ENCODE results near the gene NEURL4. TPM values are rescaled to one million over a fixed set of nuclear protein-coding genes. Genes with fewer than 3 reads are reported as not detected.

Gene NEURL4
- polyA plus RNA-seq, 2 of the 4 experiments (the other 2 are of a cell fraction) = 12.2 to 50.4 TPM

DNA sequence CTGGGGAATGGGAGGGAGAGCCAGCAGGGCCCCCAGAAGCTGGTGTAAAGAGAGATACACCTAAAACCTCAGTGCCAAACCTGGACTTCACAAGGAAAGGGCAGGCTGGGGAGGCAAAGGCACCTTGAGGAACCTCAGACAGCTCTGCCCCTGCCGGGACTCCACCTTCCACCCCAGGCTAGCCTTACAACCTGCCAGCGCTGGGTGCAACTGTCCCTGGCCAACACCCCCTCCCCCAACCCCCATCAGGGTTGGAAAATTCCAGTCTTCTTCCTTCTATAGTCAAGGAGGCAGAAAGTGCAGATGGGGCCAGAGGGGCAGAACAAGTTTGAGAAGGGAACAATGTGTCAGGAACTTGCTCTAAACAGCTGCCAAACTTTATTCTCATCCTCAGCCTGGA, 36.9 kb downstream of the NEURL4 start:
- Histone ChIP-seq H3K4me1 (peaks cover 22% of the 10 kb centered on the region; the same call in 2 of the 3 replicates), H3K9me3 (no peaks in the 10 kb centered on the region), H3K4me3 (no peak overlapping the region), H3K4me2 (no peak overlapping the region), H3K27ac (no peak overlapping the region)
- no peak for TF ChIP-seq POLR2A (IDR thresholded peaks at IDR 0.05; ENCODE audit: low read length)
- TF ChIP-seq EP300 (IDR thresholded peaks at IDR 0.05) = no peak
- no peak for TF ChIP-seq MAZ (IDR thresholded peaks at IDR 0.05; ENCODE audit: borderline replicate concordance, low read depth, low read length)
- TF ChIP-seq RCOR1 (IDR thresholded peaks at IDR 0.05; ENCODE audit: low read depth, low read length) = no peak
- TF ChIP-seq NFE2L2 (conservative IDR thresholded peaks at IDR 0.05; ENCODE audit: low read length) = no peak
- TF ChIP-seq BCL3 (IDR thresholded peaks at IDR 0.05) = no peak
- TF ChIP-seq BHLHE40 (IDR thresholded peaks at IDR 0.05; ENCODE audit: low read depth, low read length) = no peak
- no peak for TF ChIP-seq TFCP2L1 (CRISPR knock-in tag; IDR thresholded peaks at IDR 0.05)
- TF ChIP-seq, protein P1, sequence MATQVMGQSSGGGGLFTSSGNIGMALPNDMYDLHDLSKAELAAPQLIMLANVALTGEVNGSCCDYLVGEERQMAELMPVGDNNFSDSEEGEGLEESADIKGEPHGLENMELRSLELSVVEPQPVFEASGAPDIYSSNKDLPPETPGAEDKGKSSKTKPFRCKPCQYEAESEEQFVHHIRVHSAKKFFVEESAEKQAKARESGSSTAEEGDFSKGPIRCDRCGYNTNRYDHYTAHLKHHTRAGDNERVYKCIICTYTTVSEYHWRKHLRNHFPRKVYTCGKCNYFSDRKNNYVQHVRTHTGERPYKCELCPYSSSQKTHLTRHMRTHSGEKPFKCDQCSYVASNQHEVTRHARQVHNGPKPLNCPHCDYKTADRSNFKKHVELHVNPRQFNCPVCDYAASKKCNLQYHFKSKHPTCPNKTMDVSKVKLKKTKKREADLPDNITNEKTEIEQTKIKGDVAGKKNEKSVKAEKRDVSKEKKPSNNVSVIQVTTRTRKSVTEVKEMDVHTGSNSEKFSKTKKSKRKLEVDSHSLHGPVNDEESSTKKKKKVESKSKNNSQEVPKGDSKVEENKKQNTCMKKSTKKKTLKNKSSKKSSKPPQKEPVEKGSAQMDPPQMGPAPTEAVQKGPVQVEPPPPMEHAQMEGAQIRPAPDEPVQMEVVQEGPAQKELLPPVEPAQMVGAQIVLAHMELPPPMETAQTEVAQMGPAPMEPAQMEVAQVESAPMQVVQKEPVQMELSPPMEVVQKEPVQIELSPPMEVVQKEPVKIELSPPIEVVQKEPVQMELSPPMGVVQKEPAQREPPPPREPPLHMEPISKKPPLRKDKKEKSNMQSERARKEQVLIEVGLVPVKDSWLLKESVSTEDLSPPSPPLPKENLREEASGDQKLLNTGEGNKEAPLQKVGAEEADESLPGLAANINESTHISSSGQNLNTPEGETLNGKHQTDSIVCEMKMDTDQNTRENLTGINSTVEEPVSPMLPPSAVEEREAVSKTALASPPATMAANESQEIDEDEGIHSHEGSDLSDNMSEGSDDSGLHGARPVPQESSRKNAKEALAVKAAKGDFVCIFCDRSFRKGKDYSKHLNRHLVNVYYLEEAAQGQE (IDR thresholded peaks at IDR 0.05) = no peak
- TF ChIP-seq CHD4 (IDR thresholded peaks at IDR 0.05; ENCODE audit: borderline replicate concordance) = no peak
- no peak for TF ChIP-seq NR3C1 (IDR thresholded peaks at IDR 0.05)
- no peak for TF ChIP-seq TP53 (CRISPR knock-in tag; IDR thresholded peaks at IDR 0.05)
- TF ChIP-seq E2F6 (IDR thresholded peaks at IDR 0.05; ENCODE audit: borderline replicate concordance, low read depth) = no peak
- TF ChIP-seq HOXB13 (CRISPR knock-in tag; IDR thresholded peaks at IDR 0.05; ENCODE audit: low read depth) = no peak
- FAIRE-seq = no peak
- no peak for DNase-seq (ENCODE audit: low read depth in 1 of 2, low spot score in 1 of 2)
- ChIA-PET CTCF (interaction anchor here (1.0 to 6.3 kb wide), 8 partner anchors 10 to 241 kb away, joined by 3 to 97 read pairs (median 4); partner anchors contain the start of gene SLC2A4), POLR2A (interaction anchor here (1.9 kb wide), 1 partner anchor 11 kb away, joined by 5 read pairs; the partner anchor contains the start of gene SLC2A4)
- WGBS (ENCODE audit: missing lambda C conversion rate) = 62% methylated on average over 2 of the region's 2 CpGs
- ATAC-seq = no peak

DNA sequence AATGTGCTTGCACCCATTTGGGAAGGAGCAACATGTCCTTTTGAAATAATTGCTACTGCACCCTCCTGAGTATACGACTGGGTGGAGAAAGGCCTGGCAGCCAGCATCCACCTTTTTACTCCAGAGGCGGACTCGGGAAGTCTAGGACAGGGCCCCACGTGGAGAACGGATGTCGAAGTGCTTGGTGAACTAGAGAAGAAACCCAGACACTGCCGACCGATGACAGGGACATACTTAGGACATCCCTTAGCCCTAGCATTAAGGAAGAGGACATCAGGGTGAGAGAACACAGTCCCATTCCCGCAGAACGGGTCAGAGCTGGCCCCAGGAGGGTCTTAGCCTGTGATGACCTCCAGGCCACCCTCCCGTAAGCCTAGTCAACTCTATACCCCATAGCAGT, 38.5 kb downstream of the NEURL4 start:
- H3K4me3 ChIP-seq = no peak overlapping the region
- ATAC-seq (no peak), FAIRE-seq (no peak), DNase-seq (ENCODE audit: low read depth in 1 of 2, low spot score in 1 of 2) (no peak)
- CTCF ChIA-PET = interaction anchor here (1.2 to 13.5 kb wide), 5 partner anchors 10 to 270 kb away, joined by 3 to 446 read pairs (median 5); partner anchors contain the start of gene SLC2A4
- WGBS (ENCODE audit: missing lambda C conversion rate) = 61% methylated on average over 11 of the region's 11 CpGs
- POLR2A ChIA-PET = no interaction called here
- H3K9me3 ChIP-seq = no peaks in the 10 kb centered on the region
- no peak for TF ChIP-seq BHLHE40 (IDR thresholded peaks at IDR 0.05; ENCODE audit: low read depth, low read length)
- TF ChIP-seq TFCP2L1 (CRISPR knock-in tag; IDR thresholded peaks at IDR 0.05) = no peak
- TF ChIP-seq PHF8 (IDR thresholded peaks at IDR 0.05; ENCODE audit: borderline replicate concordance, low read depth) = no peak
- no peak for TF ChIP-seq CHD2 (IDR thresholded peaks at IDR 0.05; ENCODE audit: low read length, partially characterized antibody)
- TF ChIP-seq MAZ (IDR thresholded peaks at IDR 0.05; ENCODE audit: borderline replicate concordance, low read depth, low read length) = no peak
- TF ChIP-seq, protein P2, sequence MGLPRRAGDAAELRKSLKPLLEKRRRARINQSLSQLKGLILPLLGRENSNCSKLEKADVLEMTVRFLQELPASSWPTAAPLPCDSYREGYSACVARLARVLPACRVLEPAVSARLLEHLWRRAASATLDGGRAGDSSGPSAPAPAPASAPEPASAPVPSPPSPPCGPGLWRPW (IDR thresholded peaks at IDR 0.05) = no peak
- no peak for TF ChIP-seq EHMT2 (IDR thresholded peaks at IDR 0.05; ENCODE audit: low read depth)
- no peak for TF ChIP-seq FOSB (CRISPR knock-in tag; IDR thresholded peaks at IDR 0.05)
- no peak for TF ChIP-seq TP53 (CRISPR knock-in tag; IDR thresholded peaks at IDR 0.05)
- TF ChIP-seq ZFP36 (IDR thresholded peaks at IDR 0.05; ENCODE audit: borderline replicate concordance, partially characterized antibody) = no peak
- TF ChIP-seq POLR2AphosphoS2 (conservative IDR thresholded peaks at IDR 0.05; ENCODE audit: low read length) = no peak
- no peak overlapping the region for H3K27ac ChIP-seq
- H3K4me1 ChIP-seq = peaks cover 15% of the 10 kb centered on the region; the same call in 2 of the 3 replicates
- no peak overlapping the region for H3K4me2 ChIP-seq
